ENCODE data around the gene GTF2H2.
"Not testable (repeated sequence)": the region's sequence is repeated elsewhere in the genome, so short reads cannot be mapped to it uniquely, and the experiment has no call there.

The GTF2H2 gene

DNA sequence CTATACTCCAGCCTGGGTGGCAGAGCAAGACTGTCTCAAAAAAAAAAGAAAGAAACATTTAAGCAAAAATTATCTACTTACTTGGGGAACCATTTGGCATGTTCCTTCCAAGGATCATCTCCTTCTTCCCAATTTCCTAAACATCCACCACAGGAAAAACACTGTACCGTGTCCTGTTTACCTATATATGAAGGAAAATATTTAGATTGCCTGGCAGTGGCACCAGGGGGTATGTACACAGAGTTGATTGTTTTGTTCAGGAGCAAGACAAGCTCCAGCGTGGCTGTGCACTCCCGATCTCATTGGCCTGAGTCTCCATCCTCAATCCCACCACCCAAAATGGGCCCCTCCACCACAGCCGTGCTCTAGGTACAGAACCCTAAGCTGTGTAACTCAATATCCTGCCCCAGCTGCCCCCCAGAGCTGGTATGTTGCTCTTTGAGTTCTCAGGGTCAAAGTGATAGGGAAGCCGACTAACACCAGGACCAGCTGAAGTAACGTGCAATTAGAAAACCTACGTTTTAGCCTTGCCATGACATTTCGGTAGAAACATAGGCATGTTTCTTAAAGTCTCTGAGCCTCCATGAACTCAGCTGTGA is 56.2 kb downstream of the GTF2H2 start:
- DNase-seq = no peak

DNA sequence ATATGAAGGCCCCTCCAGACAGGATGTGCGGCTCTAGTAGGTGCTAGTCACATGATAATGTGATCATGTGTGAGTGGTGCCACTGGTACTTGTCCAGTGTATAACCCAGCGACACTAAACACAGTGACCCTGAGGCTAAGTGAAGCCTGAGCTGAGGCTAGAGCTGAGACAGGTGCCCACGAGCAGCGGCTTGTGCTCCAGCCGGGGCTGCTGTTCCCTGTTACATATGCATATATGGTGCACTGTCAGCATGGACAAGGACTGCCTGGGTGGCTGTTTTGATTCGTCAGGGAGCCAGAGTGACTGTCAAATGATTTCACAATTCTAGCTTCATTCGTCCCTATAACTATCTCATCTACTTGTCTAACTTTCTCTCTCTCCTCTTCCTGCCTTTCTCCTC is 60.5 kb downstream of the GTF2H2 start:
- DNase-seq = not testable (repeated sequence)

Measured in T-helper 1 cell (primary cell).